NCI-H2029 (cell line): Measurements from ENCODE around the gene KLHL33.
"Not testable (repeated sequence)": the region's sequence is repeated elsewhere in the genome, so short reads cannot be mapped to it uniquely, and the experiment has no call there.

Source experiments
- DNase-seq: peaks from one replicate; lab custom pipeline; 2025; lab: John Stamatoyannopoulos, UW

Gene KLHL33

GRCh38 chr14:20435582-20436362 is at the start of gene KLHL33:
Gene KLHL33 (minus strand): TSS chr14:20436166. CDS start chr14:20435811, 355 bp downstream.
- DNase-seq, result no peak

- DNase-seq, result no peak
These were observed 46.4 kb upstream of the KLHL33 start for GRCh38 chr14:20482382-20482781.

- DNase-seq, result no peak
These were observed 42.9 kb upstream of the KLHL33 start for GRCh38 chr14:20478894-20479293.

GRCh38 chr14:20477211-20477876 is 41.4 kb upstream of the KLHL33 start:
- peak; percentile 62 for DNase-seq

- DNase-seq, result no peak
These were observed 40.8 kb upstream of the KLHL33 start for GRCh38 chr14:20476776-20477175.

- DNase-seq, result no peak
These were observed 36.7 kb upstream of the KLHL33 start for GRCh38 chr14:20472536-20473169.

GRCh38 chr14:20470603-20470901 is 34.6 kb upstream of the KLHL33 start:
- DNase-seq, result no peak

- DNase-seq, result peak; percentile 35
These were observed 34.1 kb upstream of the KLHL33 start for GRCh38 chr14:20469890-20470602.

GRCh38 chr14:20469242-20469889 is 33.4 kb upstream of the KLHL33 start, which contains the start of gene PNP:
Gene PNP (plus strand): TSS chr14:20469406. CDS start chr14:20469525, 119 bp downstream.
- DNase-seq, result peak; percentile 79

- peak; percentile 33 for DNase-seq
These were observed 32.8 kb upstream of the KLHL33 start for GRCh38 chr14:20468764-20469241.

- DNase-seq, result peak; percentile 100
These were observed 25.5 kb upstream of the KLHL33 start, which contains the start of gene PIP4P1 for GRCh38 chr14:20461225-20462141. Gene PIP4P1 (minus strand): TSS chr14:20461434. CDS start chr14:20461325, 109 bp downstream.

- peak; percentile 49 for DNase-seq
These were observed 24.7 kb upstream of the KLHL33 start for GRCh38 chr14:20460458-20461224.

- DNase-seq, result no peak
These were observed 22.2 kb upstream of the KLHL33 start for GRCh38 chr14:20458031-20458789.

GRCh38 chr14:20456971-20457370 is 21.0 kb upstream of the KLHL33 start:
- DNase-seq, result no peak

- peak; percentile 86 for DNase-seq
These were observed 19.7 kb upstream of the KLHL33 start for GRCh38 chr14:20455355-20456300.

GRCh38 chr14:20454516-20455354 is 18.8 kb upstream of the KLHL33 start, which contains the start of the genes APEX1 and OSGEP:
Gene APEX1 (plus strand): TSS chr14:20455226. CDS start chr14:20455646, 420 bp downstream.
Gene OSGEP (minus strand): TSS chr14:20454812. CDS start chr14:20454683, 129 bp downstream.
- peak; percentile 99 for DNase-seq

GRCh38 chr14:20452831-20453230 is 16.9 kb upstream of the KLHL33 start:
- DNase-seq, result not testable (repeated sequence)
